ENCODE measurements around the gene DAZAP1. TPM values are rescaled to one million over a fixed set of nuclear protein-coding genes. Genes with fewer than 3 reads are reported as not detected.

The DAZAP1 gene
- 153 TPM for total RNA-seq
- 1 to 10 TPM; 2.4 to 5.3 (median 4.2) TPM for polyA plus RNA-seq

DNA sequence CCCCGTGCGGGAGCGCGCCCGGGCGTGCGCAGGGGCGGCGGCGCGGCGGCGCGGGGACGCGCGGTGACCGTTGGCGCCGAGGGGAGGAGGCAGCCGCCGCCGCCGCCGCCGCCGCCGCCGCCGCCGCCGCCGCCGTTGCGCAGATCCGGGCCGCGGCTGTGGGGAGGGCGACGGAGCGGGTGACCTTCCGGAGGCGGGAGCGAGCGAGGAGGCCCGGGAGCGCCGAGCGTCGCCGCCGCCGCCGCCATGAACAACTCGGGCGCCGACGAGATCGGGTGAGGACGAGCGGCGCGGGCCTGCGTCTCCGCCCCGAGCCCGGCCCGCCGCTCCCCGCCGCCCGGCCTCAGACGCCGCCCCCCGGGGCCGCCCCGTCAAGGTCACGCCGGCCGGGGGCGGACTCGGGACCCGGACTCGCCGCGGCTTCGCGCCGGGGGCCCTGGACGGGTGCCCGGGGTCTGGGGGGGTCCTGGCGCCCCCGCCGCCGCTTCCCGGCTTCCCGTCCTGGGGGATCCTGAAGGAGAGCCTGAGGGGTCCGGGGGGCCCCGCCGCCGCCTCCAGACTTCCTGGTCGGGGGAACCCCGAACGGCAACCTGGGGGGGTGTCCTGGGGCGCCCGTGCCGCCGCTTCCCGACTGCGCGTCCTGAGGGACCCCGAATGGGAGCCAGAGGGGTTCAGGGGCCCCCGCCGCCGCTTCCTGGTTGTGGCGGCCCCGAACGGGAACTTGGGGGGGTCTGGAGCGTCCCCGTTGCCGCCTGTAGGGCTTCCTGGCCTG, at the start of gene DAZAP1:
Gene DAZAP1 (plus strand): TSS at position 59 of the 772 bp plus-strand sequence. CDS start 188 bp downstream, at position 247.
- H3K4me3 ChIP-seq (ENCODE audit: low read depth, low read length): peak within 1 kb of the TSS; percentile 68
- Mint-ChIP-seq H3K27ac (peak within 1 kb of the TSS; percentile 60 to 93 (median 86)), H3K27me3 (peaks cover 3% of the 10 kb centered on the region), H3K4me3 (peak within 1 kb of the TSS; percentile 85 to 96 (median 96)), H3K4me1 (peaks cover 0 to 47% (median 29%) of the 10 kb centered on the region in 4 donors), H3K9me3 (peaks cover 0 to 1% (median 0%) of the 10 kb centered on the region in 7 donors), H3K36me3 (peaks cover 8% of the 10 kb centered on the region)
- H3K36me3 ChIP-seq (ENCODE audit: control insufficient read depth, insufficient read depth, low read length): peaks cover 7% of the 10 kb centered on the region
- H3K9me3 ChIP-seq (ENCODE audit: control insufficient read depth in 2 of 2, low read length in 2 of 2): no peaks in the 10 kb centered on the region
- H3K27me3 ChIP-seq (ENCODE audit: control insufficient read depth, insufficient read depth, low read length): no peaks in the 10 kb centered on the region
- ATAC-seq (ENCODE audit: low read depth in 2 of 2) (peak in 1 of 2 donors; percentile 6), DNase-seq (peak; percentile 19 to 41 (median 27))
- H3K4me1 ChIP-seq (ENCODE audit: control insufficient read depth, insufficient read depth, low read length, poor library complexity, severe bottlenecking): peaks cover 48% of the 10 kb centered on the region
- H3K27ac ChIP-seq (ENCODE audit: insufficient read depth, low read length, poor library complexity, severe bottlenecking): peak within 1 kb of the TSS; percentile 89

DNA sequence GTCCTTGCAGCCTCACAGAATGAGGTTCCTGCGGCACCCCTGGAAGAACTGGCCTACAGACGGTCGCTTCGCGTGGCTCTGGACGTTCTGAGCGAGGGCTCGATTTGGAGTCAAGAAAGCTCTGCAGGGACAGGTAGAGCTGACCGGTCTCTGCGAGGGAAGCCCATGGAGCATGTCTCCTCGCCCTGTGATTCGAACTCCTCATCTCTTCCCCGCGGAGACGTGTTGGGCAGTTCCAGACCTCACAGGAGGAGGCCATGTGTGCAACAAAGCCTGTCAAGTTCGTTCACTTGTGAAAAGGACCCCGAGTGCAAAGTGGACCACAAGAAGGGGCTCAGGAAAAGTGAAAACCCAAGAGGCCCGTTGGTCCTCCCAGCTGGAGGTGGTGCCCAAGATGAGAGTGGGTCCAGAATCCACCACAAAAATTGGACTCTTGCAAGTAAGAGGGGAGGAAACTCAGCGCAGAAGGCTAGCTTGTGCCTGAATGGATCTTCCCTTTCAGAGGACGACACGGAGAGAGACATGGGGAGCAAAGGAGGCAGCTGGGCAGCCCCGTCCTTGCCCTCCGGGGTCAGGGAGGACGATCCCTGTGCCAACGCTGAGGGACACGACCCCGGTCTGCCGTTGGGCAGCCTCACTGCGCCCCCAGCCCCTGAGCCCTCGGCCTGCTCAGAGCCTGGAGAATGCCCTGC, 47.1 kb upstream of the DAZAP1 start:
- peaks cover 29% of the 10 kb centered on the region for H3K36me3 ChIP-seq (ENCODE audit: control insufficient read depth, insufficient read depth, low read length)
- H3K36me3 Mint-ChIP-seq: peaks cover 30% of the 10 kb centered on the region
- peaks cover 15 to 45% (median 22%) of the 10 kb centered on the region in 4 donors for H3K4me1 Mint-ChIP-seq
- no peaks in the 10 kb centered on the region for H3K9me3 Mint-ChIP-seq
- H3K4me1 ChIP-seq (ENCODE audit: control insufficient read depth, insufficient read depth, low read length, poor library complexity, severe bottlenecking): peaks cover 27% of the 10 kb centered on the region
- H3K4me3 Mint-ChIP-seq: no peak overlapping the region
- no peak overlapping the region for H3K27ac Mint-ChIP-seq
- H3K27me3 ChIP-seq (ENCODE audit: control insufficient read depth, insufficient read depth, low read length): no peaks in the 10 kb centered on the region
- ATAC-seq (ENCODE audit: low read depth in 2 of 2) (no peak), DNase-seq (no peak)
- no peak overlapping the region for H3K4me3 ChIP-seq (ENCODE audit: low read depth, low read length)
- H3K27me3 Mint-ChIP-seq: no peaks in the 10 kb centered on the region
- H3K27ac ChIP-seq (ENCODE audit: insufficient read depth, low read length, poor library complexity, severe bottlenecking): no peak overlapping the region
- H3K9me3 ChIP-seq (ENCODE audit: control insufficient read depth in 2 of 2, low read length in 2 of 2): no peaks in the 10 kb centered on the region

DNA sequence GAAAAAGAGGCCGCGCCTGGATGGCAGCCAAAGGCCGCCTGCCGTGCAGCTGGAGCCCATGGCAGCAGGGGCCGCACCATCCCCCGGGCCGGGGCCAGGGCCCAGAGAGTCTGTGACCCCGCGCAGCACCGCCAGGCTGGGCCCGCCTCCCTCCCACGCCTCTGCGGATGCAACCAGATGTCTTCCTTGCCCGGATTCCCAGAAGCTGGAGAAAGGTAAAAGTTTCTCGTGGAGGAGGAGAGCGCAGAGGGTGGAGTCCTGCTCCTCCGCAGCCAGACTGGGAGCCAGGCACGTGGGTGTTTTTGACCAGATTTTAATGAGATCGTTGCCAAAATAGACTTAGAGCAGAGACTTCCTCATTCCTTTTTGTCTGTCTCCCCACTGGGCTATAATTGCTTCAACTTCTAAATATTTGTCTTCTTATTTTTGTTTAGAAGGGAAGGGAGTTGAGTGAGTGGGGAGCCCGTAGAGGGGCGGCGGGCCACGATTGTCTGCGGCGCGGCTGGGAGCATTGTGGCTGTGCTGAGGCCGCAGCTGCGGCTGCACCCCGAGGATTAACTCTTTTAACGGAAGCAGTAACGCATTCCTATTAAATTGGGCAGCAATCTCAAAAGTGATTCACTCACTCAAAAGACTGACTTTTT, 46.4 kb upstream of the DAZAP1 start:
- H3K36me3 Mint-ChIP-seq: peaks cover 30% of the 10 kb centered on the region

DNA sequence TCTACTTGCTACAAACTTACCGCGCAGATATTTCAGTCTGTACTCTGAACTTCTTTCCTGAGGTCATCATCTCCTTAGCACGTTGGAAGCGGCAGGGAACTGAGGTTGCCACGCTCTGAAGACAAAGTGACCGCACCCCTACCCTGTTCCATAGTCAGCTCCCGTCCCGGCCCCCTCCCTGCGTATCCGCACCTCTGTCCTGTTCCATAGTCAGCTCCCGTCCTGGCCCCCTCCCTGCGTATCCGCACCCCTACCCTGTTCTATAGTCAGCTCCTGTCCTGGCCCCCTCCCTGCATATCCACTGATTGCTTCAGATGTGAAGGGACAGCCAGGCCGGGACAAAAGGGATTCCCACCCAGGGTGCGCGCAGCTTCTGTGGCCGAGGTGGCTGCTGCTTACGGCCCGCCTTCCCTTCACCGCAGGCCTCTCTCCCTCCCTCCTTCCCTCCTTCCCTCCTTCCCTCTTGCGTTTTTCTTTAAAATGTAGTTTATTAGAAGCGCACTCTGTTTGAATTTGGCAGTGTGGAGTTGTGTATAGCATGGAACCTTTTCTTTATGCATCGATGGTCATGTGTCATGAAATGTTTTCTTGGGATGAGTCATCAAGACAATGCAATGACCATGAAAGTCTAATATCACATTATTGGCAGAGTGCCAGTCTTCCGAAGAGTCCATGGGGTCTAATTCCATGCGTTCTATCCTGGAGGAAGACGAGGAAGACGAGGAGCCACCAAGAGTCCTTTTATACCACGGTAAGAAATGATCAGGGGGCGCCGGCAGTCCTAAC, 45.6 kb upstream of the DAZAP1 start:
- H3K27ac ChIP-seq (ENCODE audit: insufficient read depth, low read length, poor library complexity, severe bottlenecking): no peak overlapping the region
- no peak overlapping the region for H3K4me3 ChIP-seq (ENCODE audit: low read depth, low read length)
- H3K36me3 Mint-ChIP-seq: peaks cover 30% of the 10 kb centered on the region
- no peaks in the 10 kb centered on the region for H3K27me3 ChIP-seq (ENCODE audit: control insufficient read depth, insufficient read depth, low read length)
- H3K27ac Mint-ChIP-seq: no peak overlapping the region
- DNase-seq (no peak), ATAC-seq (ENCODE audit: low read depth in 2 of 2) (no peak)
- no peaks in the 10 kb centered on the region for H3K9me3 Mint-ChIP-seq
- peak overlapping the region in 1 of 4 donors; percentile 44 for H3K4me3 Mint-ChIP-seq
- H3K9me3 ChIP-seq (ENCODE audit: control insufficient read depth in 2 of 2, low read length in 2 of 2): no peaks in the 10 kb centered on the region
- peaks cover 10 to 34% (median 14%) of the 10 kb centered on the region in 4 donors for H3K4me1 Mint-ChIP-seq
- H3K4me1 ChIP-seq (ENCODE audit: control insufficient read depth, insufficient read depth, low read length, poor library complexity, severe bottlenecking): peaks cover 17% of the 10 kb centered on the region
- peaks cover 29% of the 10 kb centered on the region for H3K36me3 ChIP-seq (ENCODE audit: control insufficient read depth, insufficient read depth, low read length)
- H3K27me3 Mint-ChIP-seq: no peaks in the 10 kb centered on the region

More for the DNA sequence above, 46.4 kb upstream of the DAZAP1 start:
- no peak for ATAC-seq (ENCODE audit: low read depth in 2 of 2)
- no peak for DNase-seq
- no peaks in the 10 kb centered on the region for H3K27me3 Mint-ChIP-seq
- Histone ChIP-seq H3K4me3 (ENCODE audit: low read depth, low read length) (no peak overlapping the region), H3K9me3 (ENCODE audit: control insufficient read depth in 2 of 2, low read length in 2 of 2) (no peaks in the 10 kb centered on the region), H3K4me1 (ENCODE audit: control insufficient read depth, insufficient read depth, low read length, poor library complexity, severe bottlenecking) (peaks cover 20% of the 10 kb centered on the region), H3K27me3 (ENCODE audit: control insufficient read depth, insufficient read depth, low read length) (no peaks in the 10 kb centered on the region), H3K27ac (ENCODE audit: insufficient read depth, low read length, poor library complexity, severe bottlenecking) (no peak overlapping the region), H3K36me3 (ENCODE audit: control insufficient read depth, insufficient read depth, low read length) (peaks cover 29% of the 10 kb centered on the region)
- no peaks in the 10 kb centered on the region for H3K9me3 Mint-ChIP-seq
- peaks cover 11 to 39% (median 19%) of the 10 kb centered on the region in 4 donors for H3K4me1 Mint-ChIP-seq
- H3K4me3 Mint-ChIP-seq: no peak overlapping the region
- no peak overlapping the region for H3K27ac Mint-ChIP-seq

DNA sequence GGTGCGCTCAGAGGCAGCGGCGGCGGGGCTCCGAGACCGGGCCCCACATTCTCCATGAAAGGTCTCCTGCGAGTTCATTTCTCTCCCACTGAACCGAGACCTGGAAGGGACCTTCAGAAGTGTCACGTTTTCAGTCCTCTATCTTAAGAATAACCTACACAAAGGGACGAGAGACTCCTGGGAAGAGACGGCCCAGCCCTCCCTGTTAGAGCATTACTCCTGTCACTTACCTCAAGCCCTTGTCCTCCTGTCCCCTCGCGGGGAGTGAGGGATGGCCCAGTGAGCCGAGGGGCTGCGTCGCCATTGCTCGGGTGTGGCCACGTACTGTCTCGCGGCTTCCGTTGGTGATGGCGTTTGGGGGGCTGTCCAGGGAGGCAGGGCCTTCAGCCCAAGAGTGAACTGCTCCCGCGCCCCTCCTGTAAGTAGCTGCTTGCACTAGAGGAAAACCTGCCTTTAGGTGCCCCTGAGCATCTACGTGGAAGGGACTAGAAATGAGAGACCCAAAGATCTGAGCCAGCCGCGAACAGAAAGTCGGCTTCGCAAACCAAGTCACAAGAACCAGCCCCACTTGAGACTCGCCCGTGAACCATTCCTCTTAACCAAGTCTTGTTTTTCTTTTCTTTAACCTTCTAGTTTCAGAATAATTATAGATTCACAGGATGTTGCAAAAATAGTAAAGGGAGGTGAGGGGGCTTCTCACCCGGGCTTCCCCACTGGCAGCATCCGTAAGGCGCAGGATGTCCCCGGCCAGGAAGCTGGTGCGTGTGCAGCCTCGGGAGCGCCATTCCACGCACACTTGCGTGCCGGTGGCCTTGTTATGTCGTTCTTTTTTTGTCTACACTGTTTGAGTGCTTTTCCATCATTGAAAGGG, 44.8 kb upstream of the DAZAP1 start:
- Mint-ChIP-seq H3K27me3 (no peaks in the 10 kb centered on the region), H3K9me3 (no peaks in the 10 kb centered on the region), H3K4me3 (peak overlapping the region in 3 of 4 donors; percentile 44 to 67 (median 61)), H3K36me3 (peaks cover 22% of the 10 kb centered on the region), H3K27ac (peak overlapping the region in 2 of 3 donors; percentile 67 to 71), H3K4me1 (peaks cover 7 to 30% (median 10%) of the 10 kb centered on the region in 4 donors)
- Histone ChIP-seq H3K9me3 (ENCODE audit: control insufficient read depth in 2 of 2, low read length in 2 of 2) (no peaks in the 10 kb centered on the region), H3K4me3 (ENCODE audit: low read depth, low read length) (no peak overlapping the region), H3K27ac (ENCODE audit: insufficient read depth, low read length, poor library complexity, severe bottlenecking) (no peak overlapping the region), H3K36me3 (ENCODE audit: control insufficient read depth, insufficient read depth, low read length) (peaks cover 27% of the 10 kb centered on the region), H3K4me1 (ENCODE audit: control insufficient read depth, insufficient read depth, low read length, poor library complexity, severe bottlenecking) (peaks cover 17% of the 10 kb centered on the region), H3K27me3 (ENCODE audit: control insufficient read depth, insufficient read depth, low read length) (no peaks in the 10 kb centered on the region)
- DNase-seq (no peak), ATAC-seq (ENCODE audit: low read depth in 2 of 2) (no peak)

DNA sequence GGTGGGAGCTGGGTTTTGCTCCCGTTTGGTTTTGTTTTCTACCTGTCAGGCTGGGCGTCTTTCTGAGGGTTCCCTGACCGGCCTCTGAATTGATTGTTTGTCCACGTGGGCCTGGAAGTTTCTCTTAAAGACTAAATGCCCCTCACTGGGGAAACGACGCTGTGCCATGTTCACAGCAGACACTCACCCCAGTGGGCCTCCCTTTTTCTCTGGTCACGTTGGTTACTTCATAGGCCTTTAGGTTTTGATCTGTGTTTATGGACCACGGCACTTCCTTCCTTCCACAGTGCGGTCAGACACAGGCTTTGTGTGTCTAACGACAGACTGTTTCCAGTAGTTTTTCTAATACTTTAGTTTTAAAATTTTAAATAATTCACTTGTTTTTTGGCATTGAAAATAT, 43.8 kb upstream of the DAZAP1 start:
- Mint-ChIP-seq H3K27me3 (no peaks in the 10 kb centered on the region), H3K4me1 (peaks cover 7 to 30% (median 10%) of the 10 kb centered on the region in 4 donors), H3K27ac (peak overlapping the region in 2 of 3 donors; percentile 43 to 67), H3K36me3 (peaks cover 15% of the 10 kb centered on the region), H3K9me3 (no peaks in the 10 kb centered on the region), H3K4me3 (peak overlapping the region in 3 of 4 donors; percentile 52 to 67 (median 61))
- peaks cover 17% of the 10 kb centered on the region for H3K4me1 ChIP-seq (ENCODE audit: control insufficient read depth, insufficient read depth, low read length, poor library complexity, severe bottlenecking)
- H3K27ac ChIP-seq (ENCODE audit: insufficient read depth, low read length, poor library complexity, severe bottlenecking): no peak overlapping the region
- ATAC-seq (ENCODE audit: low read depth in 2 of 2) (peak; percentile 42 to 70), DNase-seq (peak in 1 of 3 donors; percentile 49)
- no peak overlapping the region for H3K4me3 ChIP-seq (ENCODE audit: low read depth, low read length)
- no peaks in the 10 kb centered on the region for H3K27me3 ChIP-seq (ENCODE audit: control insufficient read depth, insufficient read depth, low read length)
- peaks cover 21% of the 10 kb centered on the region for H3K36me3 ChIP-seq (ENCODE audit: control insufficient read depth, insufficient read depth, low read length)
- H3K9me3 ChIP-seq (ENCODE audit: control insufficient read depth in 2 of 2, low read length in 2 of 2): no peaks in the 10 kb centered on the region

Data from CD4-positive, CD25-positive, alpha-beta regulatory T cell (primary cell).